Stimulated activated CD4-positive, alpha-beta T cell treated with anti-CD3 and anti-CD28 coated beads, Interleukin-4, amount 100 ng/mL, for 1 hour (primary cell): ENCODE measurements around the gene LRP3.

ENCODE experiments used
- DNase-seq: peaks from one replicate; pipeline ENCODE4 v3.0.0-alpha.2; 2020

Gene LRP3

DNA sequence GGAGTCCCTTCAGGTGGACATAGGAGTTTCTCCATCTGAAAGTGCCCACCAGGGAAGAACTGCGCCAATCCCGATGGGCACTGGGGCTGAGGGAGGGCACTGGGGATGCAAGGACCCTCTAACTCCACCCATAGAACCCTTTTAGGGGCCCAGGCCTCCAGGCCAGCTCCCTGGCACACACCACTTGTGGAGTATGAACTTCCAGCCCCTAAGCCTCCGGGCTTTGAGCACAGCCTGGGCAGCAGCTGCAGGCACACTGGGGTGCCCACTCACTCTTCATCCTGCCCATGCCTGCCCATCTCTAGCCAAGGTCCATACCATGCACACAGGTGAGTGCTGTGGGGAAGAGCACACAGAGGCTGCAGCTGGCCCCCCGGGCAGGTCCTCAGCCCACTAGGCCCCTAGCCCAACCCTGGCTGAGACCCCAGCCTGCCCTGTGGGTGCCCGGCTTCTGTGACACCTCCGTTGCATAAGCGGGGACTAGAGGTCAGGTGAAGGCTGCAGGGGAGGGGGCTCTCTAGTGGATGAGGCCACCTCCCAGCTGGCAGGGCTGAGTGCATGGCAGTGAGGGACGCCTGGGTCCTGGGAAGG, 46.1 kb downstream of the LRP3 start:
- no peak for DNase-seq

DNA sequence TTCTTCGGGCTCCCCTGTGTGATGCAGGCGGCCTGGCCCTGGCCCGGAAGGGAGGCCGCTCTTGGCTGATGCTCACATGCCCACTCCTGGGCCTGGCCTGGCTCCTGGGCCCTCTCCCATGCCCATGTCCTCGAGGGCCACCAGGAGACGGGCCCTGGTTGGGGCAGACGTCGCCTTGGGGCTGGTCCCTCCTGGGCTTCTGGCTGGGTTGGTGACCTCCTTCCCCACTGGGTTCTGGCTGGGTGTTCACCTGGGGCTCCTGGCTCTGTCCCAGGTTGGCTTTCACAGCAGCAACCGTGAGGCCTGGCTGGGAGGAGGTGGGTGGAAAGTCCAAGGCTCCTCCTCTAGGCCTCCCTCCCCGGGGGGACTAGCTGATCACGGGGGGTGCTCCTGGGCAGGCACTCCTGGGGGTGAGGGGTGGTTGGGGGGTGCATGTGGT, 47.0 kb downstream of the LRP3 start:
- DNase-seq: no peak

DNA sequence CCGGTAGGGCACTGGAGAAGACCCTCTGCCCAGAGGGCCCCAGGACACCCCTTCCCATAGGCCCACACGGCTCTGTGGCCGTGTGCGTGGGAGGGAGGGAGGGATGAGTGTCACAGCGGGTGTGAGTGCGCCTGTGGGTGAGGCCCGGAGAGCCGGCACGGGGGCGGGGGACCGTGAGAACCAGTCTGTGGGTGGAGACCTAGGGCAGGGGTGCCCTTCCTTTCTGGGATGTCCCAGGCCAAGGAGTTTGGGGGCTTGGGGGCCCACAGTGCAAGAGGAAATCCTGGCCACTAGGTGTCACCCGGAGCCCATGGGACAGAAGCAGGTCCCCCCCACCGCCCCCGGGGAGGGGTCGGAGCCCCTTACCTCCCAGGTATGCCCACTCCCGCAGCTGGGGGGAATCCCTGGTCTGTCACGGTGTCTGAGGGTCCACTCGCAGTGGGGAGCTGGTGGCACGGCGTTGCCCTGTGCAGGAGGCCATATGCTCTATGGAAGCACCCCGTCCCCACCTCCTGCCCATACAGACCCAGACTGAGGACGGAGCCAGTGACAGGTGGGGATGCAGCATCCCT, 47.5 kb downstream of the LRP3 start:
- DNase-seq: peak; percentile 24

DNA sequence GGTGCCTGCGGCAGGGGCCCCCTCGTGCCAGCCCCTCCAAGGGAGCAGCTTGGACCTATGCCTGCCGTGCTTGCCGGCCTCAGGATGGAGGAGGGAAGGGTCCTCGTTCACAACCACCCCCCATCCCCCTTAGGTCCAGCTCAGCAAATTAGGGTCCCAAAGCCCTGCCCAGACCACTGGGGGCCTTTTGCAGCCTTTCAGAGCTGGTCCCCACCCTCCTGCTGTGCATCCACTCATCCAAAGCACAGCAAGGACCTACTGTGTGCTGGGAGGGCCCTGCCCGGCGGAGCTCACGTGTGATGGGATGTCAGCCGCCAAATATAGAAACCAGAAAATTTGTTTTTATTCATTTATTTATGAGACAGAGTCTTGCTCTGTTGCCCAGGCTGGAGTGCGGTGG, 48.0 kb downstream of the LRP3 start:
- no peak for DNase-seq

DNA sequence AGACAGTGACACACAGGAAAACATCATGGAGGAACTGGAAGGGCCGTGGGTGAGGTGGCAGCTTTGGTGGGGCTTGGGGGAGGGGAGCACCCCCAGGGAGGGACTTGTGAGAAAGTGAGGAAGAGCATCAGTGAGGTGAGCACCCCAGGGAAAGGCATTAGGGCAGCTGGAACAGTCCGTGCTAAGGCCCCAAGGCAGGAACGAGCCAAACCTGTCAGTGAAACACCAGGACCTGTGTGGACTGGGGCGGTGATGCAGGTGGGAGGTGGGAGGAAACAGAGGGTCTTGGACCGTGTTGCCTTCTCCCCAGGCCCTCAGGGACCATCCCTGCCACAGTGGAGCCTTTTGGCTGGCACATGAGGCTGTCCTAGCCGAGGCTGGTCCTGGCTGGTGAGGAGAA, 48.8 kb downstream of the LRP3 start:
- DNase-seq: no peak

DNA sequence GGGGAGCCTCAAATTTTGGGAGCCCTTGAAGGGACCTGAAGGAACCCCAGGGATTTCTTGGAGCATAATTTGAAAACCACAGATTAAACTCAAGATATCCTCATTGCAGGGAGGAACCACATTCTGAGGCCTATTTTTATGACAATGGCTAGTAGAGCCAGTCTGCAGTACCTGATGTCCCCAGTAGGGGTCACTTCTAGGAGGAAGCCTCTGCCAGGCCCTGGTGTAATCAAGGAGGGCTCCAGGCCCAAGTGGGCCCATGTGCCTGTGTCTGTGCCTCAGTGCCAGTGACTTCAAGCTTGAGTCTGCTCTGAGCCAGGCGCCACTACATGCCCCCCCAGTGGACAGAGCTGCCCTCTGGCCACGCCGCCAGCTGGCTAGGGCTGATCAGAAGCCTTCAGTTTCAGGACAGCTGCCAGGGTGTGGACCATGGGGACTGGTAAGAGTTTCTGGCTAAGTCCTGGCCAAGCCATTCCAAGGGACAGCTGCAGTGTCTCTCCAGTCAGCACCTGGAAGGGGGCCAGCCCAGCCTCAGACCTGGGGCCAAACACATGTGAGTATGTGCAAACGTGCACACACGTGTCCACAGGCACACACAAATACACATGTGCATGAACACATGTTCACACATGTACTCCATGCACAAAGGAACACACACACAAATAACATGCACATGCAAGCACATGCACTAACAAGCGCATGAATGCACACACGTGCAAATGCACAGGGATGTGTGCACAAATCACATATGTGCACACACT, 52.0 kb downstream of the LRP3 start:
- no peak for DNase-seq

DNA sequence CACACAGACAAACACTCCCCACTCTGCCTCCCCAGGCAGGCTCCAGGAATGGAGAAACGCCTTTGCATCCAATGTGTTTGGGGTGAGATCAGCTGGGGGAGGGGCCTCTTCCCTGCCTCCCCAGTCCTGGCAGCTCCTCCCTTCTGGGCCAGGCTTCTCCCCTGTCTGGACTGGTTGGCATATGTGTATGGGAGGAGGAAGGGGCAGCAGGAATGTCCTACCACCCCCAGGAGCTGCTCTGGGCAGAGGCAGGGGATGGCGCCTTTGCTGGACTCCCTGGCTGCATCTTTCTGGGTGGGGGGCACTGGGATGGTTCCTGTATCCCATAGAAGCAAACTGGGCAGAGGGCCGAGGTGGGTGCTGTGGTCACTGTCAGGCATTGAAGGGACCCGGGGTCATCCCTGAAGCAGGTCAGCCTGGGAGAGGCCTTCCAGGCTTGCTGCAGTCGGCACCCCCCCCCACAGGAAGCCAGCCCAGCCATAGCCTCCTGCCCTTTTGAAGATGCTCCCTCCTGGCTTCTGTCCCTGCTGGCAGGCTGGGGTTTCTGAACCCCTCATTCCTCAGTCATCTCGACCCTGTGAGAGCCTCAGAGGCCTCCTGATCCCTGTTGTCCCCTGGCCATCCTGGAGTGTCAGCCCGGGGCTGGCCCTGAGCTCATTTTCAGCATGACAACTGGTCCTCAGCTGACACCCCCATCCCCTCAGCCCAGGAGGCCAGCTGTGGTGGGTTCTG, 52.7 kb downstream of the LRP3 start:
- no peak for DNase-seq

DNA sequence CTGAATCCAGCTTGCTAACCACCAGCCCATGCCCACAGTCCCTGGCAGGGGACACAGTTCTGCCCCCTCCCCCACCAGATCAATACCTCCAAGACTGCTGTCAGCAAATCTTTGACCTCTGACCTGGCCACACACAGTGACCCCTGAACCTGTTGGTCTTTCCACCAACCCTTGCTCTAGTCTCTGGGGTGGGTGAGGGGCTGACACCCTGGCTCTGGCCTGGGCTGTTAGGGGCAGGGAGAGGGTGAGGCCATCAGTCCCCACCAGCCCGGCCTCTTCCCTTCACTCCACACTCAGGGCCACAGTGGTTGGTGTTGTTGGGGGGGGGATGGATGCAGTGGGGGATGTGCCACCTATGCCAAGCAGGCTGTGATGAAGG, 53.3 kb downstream of the LRP3 start:
- DNase-seq: no peak

DNA sequence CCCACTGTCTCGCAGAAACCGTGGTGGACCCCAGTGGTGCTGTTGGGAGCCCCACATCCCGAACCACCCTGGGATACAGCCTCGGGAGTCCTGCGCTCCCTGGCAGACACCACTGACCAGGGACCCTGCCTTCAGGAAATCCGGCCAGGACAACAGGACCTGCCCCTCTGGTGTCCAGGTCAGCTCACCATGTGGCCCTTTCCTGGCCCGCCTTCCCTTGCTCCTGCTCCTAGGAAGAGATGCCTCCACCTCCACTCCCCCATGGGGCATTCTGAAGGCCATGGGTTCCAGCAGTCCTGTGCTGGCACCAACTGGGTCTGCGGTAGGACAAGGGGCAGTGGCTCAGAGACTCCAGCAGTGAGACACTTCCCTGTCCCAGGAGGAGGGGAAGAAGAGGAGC, 54.0 kb downstream of the LRP3 start:
- no peak for DNase-seq

DNA sequence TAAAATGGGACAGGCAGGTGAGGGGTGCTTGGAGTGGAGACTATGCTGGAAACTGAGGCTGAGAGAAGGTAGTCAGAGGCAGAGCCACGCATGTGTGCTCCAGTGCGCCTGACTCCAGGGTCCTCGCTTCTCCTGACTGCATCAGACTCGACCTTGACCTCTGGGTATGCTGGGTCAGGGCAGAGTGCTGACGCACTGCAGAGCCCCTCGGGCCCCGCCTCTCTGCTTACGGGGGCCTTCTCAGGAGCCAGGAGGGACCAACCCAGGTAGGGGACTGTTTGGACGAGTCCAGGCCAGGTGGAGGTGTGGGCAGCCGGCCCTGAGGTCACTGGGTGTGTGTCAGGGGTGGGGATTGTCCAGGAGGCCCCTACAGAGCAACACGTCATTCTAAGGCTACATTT, 54.4 kb downstream of the LRP3 start:
- DNase-seq: no peak

DNA sequence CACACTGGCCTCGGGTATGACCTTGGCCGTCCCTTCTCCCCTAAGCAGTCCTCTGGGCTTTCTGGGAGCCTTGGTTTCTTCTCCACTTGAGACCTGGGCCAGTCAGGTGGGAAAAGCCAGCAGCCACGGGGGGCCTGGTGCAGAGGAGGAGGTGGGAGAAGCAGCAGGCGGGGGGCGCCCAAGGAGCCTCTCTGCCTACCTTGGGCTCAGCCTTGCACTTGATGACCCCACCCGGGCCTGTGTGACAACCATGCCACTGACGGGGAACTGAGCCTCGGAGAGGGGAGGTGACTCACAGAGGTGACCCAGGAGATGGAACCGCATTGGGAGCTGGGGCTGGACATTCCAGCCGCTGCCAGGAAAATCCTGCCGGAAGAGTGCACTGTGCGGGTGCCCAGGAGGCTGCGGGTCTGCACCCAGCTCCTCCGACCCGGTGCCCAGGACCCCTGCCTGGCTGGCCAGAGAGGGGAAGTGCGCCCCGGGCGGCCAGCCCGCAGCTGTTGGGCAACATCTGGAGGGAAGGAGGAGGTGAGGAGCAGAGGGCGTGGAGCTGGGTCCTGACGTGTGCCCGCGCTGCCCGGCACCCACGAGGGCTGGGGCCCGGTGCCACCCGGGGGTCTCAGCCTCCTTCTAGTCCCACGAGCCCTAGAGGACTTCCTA, 55.0 kb downstream of the LRP3 start:
- DNase-seq: no peak

DNA sequence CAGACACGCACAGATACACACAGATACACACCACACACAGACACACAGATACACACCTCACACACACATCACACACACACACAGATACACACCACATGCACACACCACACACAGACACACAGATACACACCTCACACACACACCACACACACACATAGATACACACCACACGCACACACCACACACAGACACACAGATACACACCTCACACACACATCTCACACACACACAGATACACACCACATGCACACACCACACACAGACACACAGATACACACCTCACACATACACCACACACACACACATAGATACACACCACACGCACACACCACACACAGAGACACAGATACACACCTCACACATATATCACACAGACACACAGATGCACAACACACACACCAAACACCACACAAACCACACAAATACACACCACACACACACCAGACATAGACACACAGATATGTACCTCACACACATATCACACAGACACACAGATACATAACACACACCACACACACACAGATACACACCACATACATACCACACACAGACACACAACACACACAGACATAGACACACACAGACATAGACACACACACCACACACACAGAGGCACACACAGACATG, 55.7 kb downstream of the LRP3 start:
- DNase-seq: no peak

DNA sequence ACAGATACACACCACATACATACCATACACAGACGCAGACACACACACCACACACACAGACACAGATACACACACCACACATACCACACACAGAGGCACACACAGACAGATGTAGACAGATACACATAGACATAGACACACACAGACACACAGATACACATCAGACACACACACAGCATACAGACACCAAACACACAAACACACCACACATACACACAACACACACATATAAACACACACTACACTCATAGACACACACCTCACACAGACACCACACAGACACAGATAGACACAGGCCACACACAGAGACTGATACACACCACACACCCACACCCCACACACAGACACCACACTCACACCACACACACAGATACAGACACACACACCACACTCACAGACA, 56.4 kb downstream of the LRP3 start:
- no peak for DNase-seq

DNA sequence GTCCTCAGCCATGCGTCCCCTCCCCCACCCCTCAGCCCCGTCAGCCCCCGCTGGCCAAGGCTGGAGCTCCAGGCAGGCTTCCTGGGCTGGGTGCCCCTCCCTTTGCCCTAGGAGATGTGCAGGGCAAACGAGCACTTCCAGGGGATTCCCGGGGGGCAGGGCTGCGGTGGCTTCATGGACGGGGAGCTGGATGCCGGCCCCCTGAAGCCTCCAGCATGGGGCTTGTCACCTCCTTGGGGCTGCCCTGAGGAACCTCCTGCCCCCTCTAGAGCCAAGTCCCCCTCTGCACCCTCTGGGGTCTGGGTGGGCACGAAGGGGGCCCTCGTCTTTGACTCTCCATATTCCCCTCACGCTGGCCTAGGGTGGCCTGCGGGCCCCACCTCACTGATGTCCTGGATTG, 56.9 kb downstream of the LRP3 start:
- DNase-seq: no peak

DNA sequence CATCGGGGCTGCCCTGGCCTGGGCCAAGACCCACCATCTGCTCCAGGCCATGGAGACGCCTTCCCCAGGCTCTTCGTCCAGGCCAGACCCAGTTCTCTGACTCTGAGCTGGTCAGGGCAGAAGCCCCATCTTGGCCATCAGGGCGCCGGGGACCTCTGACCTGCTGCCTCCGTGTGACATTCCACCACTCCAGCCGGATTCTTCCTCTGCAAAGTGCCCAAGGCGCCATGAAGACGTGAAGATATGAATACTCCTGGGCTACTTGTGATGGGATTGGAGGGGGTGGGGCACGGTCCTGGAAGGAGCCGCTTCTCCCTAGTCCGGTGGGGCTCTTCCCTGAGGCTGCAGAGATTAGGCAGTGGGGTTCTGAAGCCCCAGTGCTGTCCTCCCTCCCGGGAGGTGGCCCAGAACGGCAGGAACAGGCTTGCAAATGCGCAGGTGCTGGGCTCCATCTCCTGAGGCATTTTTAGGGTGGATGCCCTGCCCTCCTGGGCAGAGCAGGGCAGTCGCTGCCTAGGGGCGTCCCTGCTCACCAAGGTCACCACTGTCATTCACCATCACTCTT, 57.5 kb downstream of the LRP3 start:
- no peak for DNase-seq

DNA sequence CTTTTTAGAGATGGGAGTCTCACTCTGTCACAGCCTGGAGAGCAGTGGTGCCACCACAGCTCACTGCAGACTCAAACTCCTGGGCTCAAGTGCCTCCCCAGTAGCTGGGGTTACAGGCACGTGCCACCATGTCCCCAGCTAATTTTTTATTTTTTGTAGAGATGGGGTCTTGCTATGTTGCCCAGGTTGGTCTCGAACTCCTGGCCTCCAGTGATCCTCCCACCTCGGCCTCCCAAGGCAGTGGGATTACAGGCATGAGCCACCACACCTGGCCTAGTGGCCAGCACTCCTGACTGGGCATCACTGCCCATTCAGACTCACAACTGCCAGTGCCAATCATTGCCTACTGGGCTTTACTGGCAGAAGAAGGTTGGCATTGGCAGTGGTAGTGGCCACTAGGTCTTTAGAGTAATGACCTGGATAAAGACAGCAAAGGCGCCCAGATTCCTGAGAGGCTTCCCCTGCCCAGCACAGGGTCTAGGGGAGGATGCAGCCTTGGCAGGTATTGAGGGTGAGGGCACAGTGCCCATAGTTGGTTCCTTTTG, 58.4 kb downstream of the LRP3 start:
- DNase-seq: no peak

DNA sequence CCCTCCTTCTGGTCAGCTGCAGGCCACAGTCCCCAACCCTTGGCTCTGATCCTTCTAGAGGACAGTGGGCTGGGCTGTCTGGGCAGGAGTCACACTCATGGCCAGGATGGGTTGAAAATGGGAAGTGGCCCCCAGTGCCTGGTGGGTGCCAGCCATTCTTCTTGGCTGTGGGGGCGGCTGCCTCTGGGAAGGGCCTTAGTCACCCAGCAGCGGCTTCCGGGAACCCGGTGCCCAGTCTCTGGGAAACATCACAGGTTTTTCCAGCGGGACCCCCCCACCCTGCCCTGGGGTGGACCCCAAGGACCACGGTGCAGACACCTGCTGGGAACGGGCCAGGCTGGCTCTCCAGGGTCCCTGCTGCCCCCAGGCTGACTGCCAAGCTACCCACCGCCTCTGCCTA, 58.8 kb downstream of the LRP3 start:
- DNase-seq: no peak

DNA sequence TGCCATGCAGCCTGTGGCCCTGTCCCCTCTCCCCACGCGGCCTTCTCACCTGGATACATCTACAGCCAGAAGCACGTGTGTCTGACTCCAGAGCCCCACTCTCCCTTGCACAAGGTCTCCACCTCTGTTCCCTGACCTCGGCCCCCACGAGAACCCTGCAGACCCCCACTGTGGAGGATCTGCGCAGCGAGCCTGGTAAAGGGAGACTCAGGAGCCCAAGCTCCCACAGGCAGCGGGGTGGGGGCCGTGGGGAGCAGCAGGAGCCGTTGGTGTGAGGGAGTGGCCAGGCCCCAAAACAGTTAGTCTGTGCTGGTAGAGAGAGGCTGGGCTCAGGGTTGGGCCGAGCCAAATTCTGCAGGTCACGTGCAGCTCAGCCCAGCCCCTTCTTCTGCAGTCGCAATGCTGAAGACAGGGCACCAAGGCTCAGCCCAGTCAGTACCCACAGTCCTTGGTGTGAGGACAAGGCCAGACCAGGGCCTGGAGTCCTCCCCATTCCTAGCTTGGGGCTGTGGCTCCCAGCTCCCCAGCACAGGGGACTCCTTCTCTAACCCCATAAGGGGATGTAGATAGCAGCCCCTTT, 60.2 kb downstream of the LRP3 start:
- no peak for DNase-seq

DNA sequence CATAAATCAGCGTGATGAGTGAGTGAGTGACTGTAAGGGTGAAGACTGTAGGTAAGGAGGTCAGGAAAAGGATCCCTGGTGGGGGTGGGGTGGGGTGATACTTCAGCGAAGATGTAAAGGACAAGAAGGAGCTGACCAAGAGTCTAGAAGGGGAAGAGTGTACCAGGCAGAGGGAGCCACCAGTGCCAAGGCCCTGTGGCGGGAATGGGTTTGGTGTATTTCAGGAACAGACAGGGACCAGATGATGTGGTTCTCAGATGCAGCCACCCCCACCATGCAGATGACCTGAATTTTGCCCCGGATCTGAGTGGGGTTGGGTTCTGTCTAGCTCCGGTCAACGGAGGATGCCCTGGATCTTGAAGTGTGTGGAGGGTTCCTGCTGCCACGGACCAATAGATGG, 61.7 kb downstream of the LRP3 start:
- DNase-seq: no peak

DNA sequence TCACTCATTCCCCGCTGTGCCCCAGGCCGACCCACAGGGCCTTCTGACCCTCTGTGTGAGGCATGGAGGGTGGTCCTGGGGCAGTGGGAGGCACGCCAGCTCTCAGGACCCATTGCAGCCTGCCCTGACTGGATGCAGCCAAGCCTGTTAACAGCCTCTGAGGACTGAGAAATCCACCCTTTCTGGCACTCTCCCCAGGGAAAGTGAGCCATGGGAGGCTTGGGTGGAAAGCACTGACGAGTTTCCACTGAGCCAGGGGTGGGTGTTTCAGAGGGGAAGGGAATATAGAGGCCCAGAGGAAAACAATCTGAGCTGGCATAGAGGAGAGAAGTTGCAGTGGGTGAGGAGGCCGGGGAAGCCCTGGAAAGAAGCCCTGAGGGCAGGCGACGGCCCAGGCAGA, 62.1 kb downstream of the LRP3 start:
- no peak for DNase-seq

DNA sequence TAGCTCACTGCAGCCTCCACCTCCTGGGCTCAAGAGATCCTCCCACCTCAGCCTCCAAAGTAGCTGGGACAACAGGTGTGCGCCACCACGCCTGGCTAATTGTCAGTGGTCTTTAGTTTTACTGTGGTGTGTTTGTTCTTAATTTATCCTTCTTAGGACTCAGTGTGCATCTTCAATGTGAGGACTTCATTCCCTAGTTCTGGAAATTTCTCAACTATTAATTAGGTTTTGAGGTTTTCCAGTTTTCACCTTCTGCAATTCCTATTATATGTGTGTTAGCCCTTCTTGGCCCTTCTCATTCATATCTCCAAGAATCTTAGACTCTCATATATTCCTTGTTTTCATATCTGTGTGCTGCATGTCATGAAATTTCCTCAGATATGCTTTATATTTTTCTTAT, 63.7 kb downstream of the LRP3 start:
- DNase-seq: no peak
